Stimulated activated naive CD8-positive, alpha-beta T cell treated with anti-CD3 and anti-CD28 coated beads, Interleukin-15, Interleukin-2, amounts not matched to agents 100 ng/mL and 50 ng/mL, for 24 hours (primary cell): ENCODE data around the gene SDCBP2.
A peak's percentile ranks its signal among the peaks of the same experiment; 100 is the strongest.

Source experiments
- H3K27ac Mint-ChIP-seq: one replicate; pipeline ENCODE4 v1.8.0; 2021; ENCODE audit warnings: mild to moderate bottlenecking, mixed read lengths
- H3K27me3 Mint-ChIP-seq: one replicate; pipeline ENCODE4 v1.8.0; 2021; ENCODE audit warnings: mixed read lengths
- H3K36me3 Mint-ChIP-seq: one replicate; pipeline ENCODE4 v1.8.0; 2021; ENCODE audit warnings: low read depth, mixed read lengths
- H3K4me1 Mint-ChIP-seq: one replicate; pipeline ENCODE4 v1.8.0; 2021; ENCODE audit warnings: low read depth, mixed read lengths
- H3K4me3 Mint-ChIP-seq: one replicate; pipeline ENCODE4 v1.8.0; 2021; ENCODE audit warnings: mild to moderate bottlenecking, mixed read lengths
- H3K9me3 Mint-ChIP-seq: one replicate; pipeline ENCODE4 v1.8.0; 2021; ENCODE audit warnings: mixed read lengths

Gene SDCBP2

GRCh38 chr20:1328680-1329330 lies at the start of gene SDCBP2:
Gene SDCBP2 (minus strand): TSS chr20:1329139. CDS start chr20:1320416, 8,723 bp downstream.
- Mint-ChIP-seq H3K27ac (peak within 1 kb of the TSS; percentile 90), H3K36me3 (peaks cover 22% of the 10 kb centered on the region), H3K27me3 (no peaks in the 10 kb centered on the region), H3K4me1 (peaks cover 46% of the 10 kb centered on the region), H3K4me3 (peak within 1 kb of the TSS; percentile 33), H3K9me3 (no peaks in the 10 kb centered on the region)

DNA sequence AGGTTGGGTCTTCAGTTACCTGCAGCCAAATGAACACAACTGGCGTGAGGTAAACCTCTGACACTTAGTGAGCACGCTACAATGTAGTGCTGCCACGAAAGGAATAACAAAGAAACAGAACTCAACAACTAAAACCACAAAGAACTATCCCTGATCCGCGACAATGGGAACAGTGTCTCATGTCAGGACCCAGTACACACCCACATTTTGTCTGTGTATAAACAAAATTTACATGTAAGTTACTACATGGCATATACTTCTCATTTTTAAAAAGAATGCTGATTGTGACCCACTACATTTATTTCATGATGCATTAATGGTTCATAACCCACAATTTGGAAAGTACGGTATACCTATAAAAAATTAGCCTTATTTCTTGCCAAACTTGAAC lies 49.8 kb upstream of the SDCBP2 start:
- peaks cover 67% of the 10 kb centered on the region for H3K36me3 Mint-ChIP-seq
- H3K27ac Mint-ChIP-seq: peak overlapping the region; percentile 80
- H3K4me1 Mint-ChIP-seq: peaks cover 92% of the 10 kb centered on the region
- H3K27me3 Mint-ChIP-seq: no peaks in the 10 kb centered on the region
- no peaks in the 10 kb centered on the region for H3K9me3 Mint-ChIP-seq
- peak overlapping the region; percentile 30 for H3K4me3 Mint-ChIP-seq

GRCh38 chr20:1377984-1378734 lies 49.2 kb upstream of the SDCBP2 start:
- H3K27me3 Mint-ChIP-seq: no peaks in the 10 kb centered on the region
- no peaks in the 10 kb centered on the region for H3K9me3 Mint-ChIP-seq
- peaks cover 68% of the 10 kb centered on the region for H3K36me3 Mint-ChIP-seq
- peak overlapping the region; percentile 80 for H3K27ac Mint-ChIP-seq
- H3K4me3 Mint-ChIP-seq: peak overlapping the region; percentile 24
- H3K4me1 Mint-ChIP-seq: peaks cover 86% of the 10 kb centered on the region

DNA sequence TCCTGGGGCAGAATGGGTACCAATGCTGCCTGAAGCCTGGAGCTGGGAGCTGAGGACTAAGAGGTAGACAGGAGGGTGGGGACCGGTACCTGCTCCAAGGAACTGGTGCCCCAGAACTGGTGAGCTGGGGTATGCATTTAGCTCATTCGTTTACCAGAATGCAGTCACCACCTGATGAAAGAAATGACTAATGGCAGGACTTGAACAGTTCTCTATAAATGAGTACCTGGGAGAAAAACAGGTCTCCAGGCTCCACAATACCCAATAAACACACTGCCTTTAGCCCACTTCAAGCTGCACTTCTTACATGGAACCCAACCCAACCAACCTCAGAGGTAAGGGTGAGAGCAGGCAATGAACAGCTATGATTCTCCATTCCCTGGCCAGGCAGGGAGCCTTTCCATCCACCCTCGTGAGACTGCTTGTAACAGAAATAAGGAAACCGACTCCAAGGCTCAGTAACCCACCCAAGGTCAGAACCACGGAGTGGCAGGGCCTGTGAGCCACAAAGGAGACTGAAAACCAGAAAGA lies 48.5 kb upstream of the SDCBP2 start:
- H3K27ac Mint-ChIP-seq: peak overlapping the region; percentile 80
- H3K27me3 Mint-ChIP-seq: no peaks in the 10 kb centered on the region
- H3K36me3 Mint-ChIP-seq: peaks cover 69% of the 10 kb centered on the region
- H3K4me1 Mint-ChIP-seq: peaks cover 79% of the 10 kb centered on the region
- peak overlapping the region; percentile 35 for H3K4me3 Mint-ChIP-seq
- no peaks in the 10 kb centered on the region for H3K9me3 Mint-ChIP-seq

- Mint-ChIP-seq H3K4me1 (peaks cover 77% of the 10 kb centered on the region), H3K9me3 (no peaks in the 10 kb centered on the region), H3K4me3 (no peak overlapping the region), H3K27me3 (no peaks in the 10 kb centered on the region), H3K27ac (peak overlapping the region; percentile 77), H3K36me3 (peaks cover 72% of the 10 kb centered on the region)
These were observed 47.7 kb upstream of the SDCBP2 start for GRCh38 chr20:1376408-1377270.

DNA sequence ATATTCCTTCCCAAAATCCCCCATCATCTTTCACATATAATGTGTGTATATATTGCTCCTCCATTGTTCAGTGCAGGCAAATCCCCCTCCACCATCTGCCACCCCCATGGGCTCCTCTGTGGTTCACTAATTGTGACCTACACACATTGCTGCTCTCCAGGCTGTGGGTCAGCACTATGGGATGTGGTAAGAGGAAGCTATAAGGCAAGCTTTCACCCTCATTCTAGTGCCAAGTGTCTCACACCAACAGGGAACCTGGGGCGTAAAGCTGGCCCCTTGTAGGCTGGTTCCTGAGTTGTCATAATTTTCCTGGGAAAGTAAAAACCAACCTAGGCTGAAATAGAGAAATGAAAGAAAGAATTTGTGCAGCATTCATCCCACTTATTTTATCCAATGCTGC lies 47.1 kb upstream of the SDCBP2 start:
- Mint-ChIP-seq H3K4me3 (no peak overlapping the region), H3K9me3 (no peaks in the 10 kb centered on the region), H3K27me3 (no peaks in the 10 kb centered on the region), H3K36me3 (peaks cover 71% of the 10 kb centered on the region), H3K27ac (peak overlapping the region; percentile 64), H3K4me1 (peaks cover 75% of the 10 kb centered on the region)

DNA sequence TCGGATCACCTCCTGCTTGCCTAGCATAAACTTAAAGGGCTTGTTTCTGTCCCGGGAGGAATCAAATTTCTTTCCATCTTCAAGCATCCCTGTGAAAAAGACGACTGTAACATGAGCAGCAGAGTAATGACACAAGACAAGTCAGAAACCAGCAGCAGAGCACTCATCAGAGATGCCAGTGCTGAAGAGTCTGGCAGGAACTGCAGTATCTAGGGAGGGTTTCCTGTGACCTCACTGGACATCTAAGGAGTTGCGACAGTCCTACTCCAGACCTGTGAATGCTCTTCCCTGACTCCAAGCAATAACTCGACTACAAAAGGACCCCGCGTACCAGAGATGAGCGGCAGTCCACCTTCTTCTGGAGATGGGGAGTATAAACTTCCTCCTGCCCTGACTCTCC lies 46.6 kb upstream of the SDCBP2 start:
- peak overlapping the region; percentile 64 for H3K27ac Mint-ChIP-seq
- no peak overlapping the region for H3K4me3 Mint-ChIP-seq
- no peaks in the 10 kb centered on the region for H3K27me3 Mint-ChIP-seq
- no peaks in the 10 kb centered on the region for H3K9me3 Mint-ChIP-seq
- peaks cover 70% of the 10 kb centered on the region for H3K4me1 Mint-ChIP-seq
- H3K36me3 Mint-ChIP-seq: peaks cover 66% of the 10 kb centered on the region

- Mint-ChIP-seq H3K27ac (no peak overlapping the region), H3K36me3 (peaks cover 70% of the 10 kb centered on the region), H3K4me1 (peaks cover 58% of the 10 kb centered on the region), H3K4me3 (no peak overlapping the region), H3K27me3 (no peaks in the 10 kb centered on the region), H3K9me3 (no peaks in the 10 kb centered on the region)
These were observed 45.3 kb upstream of the SDCBP2 start for GRCh38 chr20:1374246-1374645.

DNA sequence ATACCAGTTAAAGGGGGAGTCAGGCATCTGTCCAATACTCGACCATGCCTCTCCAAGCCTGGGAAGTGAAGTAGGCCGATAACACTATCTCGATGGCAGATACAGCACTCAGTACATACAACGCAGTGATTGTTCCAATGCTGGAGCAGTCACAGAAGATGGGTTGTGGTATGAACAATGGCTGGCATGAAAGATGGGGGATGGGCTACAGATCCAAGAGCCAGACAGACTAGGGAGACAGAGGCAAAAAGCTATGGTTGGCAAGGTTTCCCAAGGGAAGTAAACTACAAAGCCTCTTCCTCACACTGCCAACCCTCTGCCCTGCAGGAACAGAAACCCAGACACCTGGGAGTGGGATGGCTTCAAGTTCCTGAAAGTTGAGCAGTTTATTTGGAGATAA lies 44.7 kb upstream of the SDCBP2 start:
- H3K4me3 Mint-ChIP-seq: no peak overlapping the region
- H3K36me3 Mint-ChIP-seq: peaks cover 70% of the 10 kb centered on the region
- peaks cover 57% of the 10 kb centered on the region for H3K4me1 Mint-ChIP-seq
- H3K27me3 Mint-ChIP-seq: no peaks in the 10 kb centered on the region
- H3K9me3 Mint-ChIP-seq: no peaks in the 10 kb centered on the region
- H3K27ac Mint-ChIP-seq: no peak overlapping the region

GRCh38 chr20:1373036-1373435 lies 44.1 kb upstream of the SDCBP2 start:
- Mint-ChIP-seq H3K9me3 (no peaks in the 10 kb centered on the region), H3K4me1 (peaks cover 51% of the 10 kb centered on the region), H3K27me3 (no peaks in the 10 kb centered on the region), H3K27ac (no peak overlapping the region), H3K36me3 (peaks cover 70% of the 10 kb centered on the region), H3K4me3 (no peak overlapping the region)

GRCh38 chr20:1371830-1372539 lies 43.0 kb upstream of the SDCBP2 start:
- no peaks in the 10 kb centered on the region for H3K27me3 Mint-ChIP-seq
- peaks cover 45% of the 10 kb centered on the region for H3K4me1 Mint-ChIP-seq
- H3K4me3 Mint-ChIP-seq: no peak overlapping the region
- H3K9me3 Mint-ChIP-seq: no peaks in the 10 kb centered on the region
- H3K36me3 Mint-ChIP-seq: peaks cover 75% of the 10 kb centered on the region
- H3K27ac Mint-ChIP-seq: peak overlapping the region; percentile 70

DNA sequence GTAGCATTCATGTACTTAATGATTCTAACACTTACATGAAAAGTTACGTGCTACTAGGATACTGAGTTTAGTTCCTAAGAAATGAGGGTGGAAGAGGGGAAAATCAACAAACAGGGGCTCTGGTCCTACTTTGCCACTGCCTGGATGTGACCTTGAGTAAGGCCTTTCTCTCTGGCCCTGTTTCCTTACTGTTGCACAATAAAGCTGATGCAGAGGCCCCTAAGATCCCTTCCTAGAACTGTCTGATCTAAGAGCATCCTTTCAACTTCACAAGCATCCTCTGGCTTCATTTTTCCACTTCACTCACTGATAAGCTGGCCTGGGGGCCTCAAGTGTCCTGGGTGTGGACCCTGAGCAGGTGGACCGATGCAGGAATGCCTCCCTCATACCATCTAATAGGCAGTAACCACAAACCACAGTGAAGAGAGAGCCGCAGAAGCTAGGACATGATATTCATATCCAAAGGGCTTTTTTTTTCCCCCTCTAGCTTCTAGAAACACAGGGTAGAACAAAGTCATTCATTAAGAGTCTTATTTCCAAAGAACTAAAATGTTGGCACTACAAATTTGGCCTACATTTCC lies 42.4 kb upstream of the SDCBP2 start:
- H3K27ac Mint-ChIP-seq: peak overlapping the region; percentile 71
- H3K4me3 Mint-ChIP-seq: no peak overlapping the region
- H3K27me3 Mint-ChIP-seq: no peaks in the 10 kb centered on the region
- peaks cover 43% of the 10 kb centered on the region for H3K4me1 Mint-ChIP-seq
- H3K36me3 Mint-ChIP-seq: peaks cover 77% of the 10 kb centered on the region
- no peaks in the 10 kb centered on the region for H3K9me3 Mint-ChIP-seq

- H3K4me3 Mint-ChIP-seq: no peak overlapping the region
- H3K36me3 Mint-ChIP-seq: peaks cover 82% of the 10 kb centered on the region
- no peaks in the 10 kb centered on the region for H3K9me3 Mint-ChIP-seq
- H3K27ac Mint-ChIP-seq: peak overlapping the region; percentile 70
- peaks cover 40% of the 10 kb centered on the region for H3K4me1 Mint-ChIP-seq
- no peaks in the 10 kb centered on the region for H3K27me3 Mint-ChIP-seq
These were observed 41.7 kb upstream of the SDCBP2 start for GRCh38 chr20:1370548-1371110.

- H3K27ac Mint-ChIP-seq: peak overlapping the region; percentile 9
- peaks cover 82% of the 10 kb centered on the region for H3K36me3 Mint-ChIP-seq
- peaks cover 40% of the 10 kb centered on the region for H3K4me1 Mint-ChIP-seq
- no peaks in the 10 kb centered on the region for H3K9me3 Mint-ChIP-seq
- H3K4me3 Mint-ChIP-seq: no peak overlapping the region
- no peaks in the 10 kb centered on the region for H3K27me3 Mint-ChIP-seq
These were observed 41.0 kb upstream of the SDCBP2 start for GRCh38 chr20:1369970-1370369.
